Left forelimb (tissue), 1 donor: Measurements from ENCODE around the gene MEF2A.

Experiments used
- DNase-seq: peaks from one replicate; pipeline ENCODE4 v3.0.0-alpha.2; 2018; ENCODE audit warnings: low spot score

Gene MEF2A

GRCh38 chr15:99704444-99704838, 138.7 kb downstream of the MEF2A start:
- DNase-seq, result no peak

GRCh38 chr15:99706557-99707303, 140.9 kb downstream of the MEF2A start:
- DNase-seq, result no peak

- no peak for DNase-seq
These were observed 141.9 kb downstream of the MEF2A start for GRCh38 chr15:99707473-99708270.

GRCh38 chr15:99708563-99708962, 142.8 kb downstream of the MEF2A start:
- no peak for DNase-seq

- DNase-seq, result no peak
These were observed 143.6 kb downstream of the MEF2A start for GRCh38 chr15:99709243-99709986.

GRCh38 chr15:99711625-99712024, 145.8 kb downstream of the MEF2A start:
- no peak for DNase-seq

GRCh38 chr15:99712415-99712814, 146.6 kb downstream of the MEF2A start:
- DNase-seq, result no peak

GRCh38 chr15:99716540-99717095, 150.8 kb downstream of the MEF2A start:
- DNase-seq, result no peak

GRCh38 chr15:99717161-99718009, 151.6 kb downstream of the MEF2A start:
- DNase-seq, result no peak

- no peak for DNase-seq
These were observed 152.6 kb downstream of the MEF2A start for GRCh38 chr15:99718421-99718820.

GRCh38 chr15:99719096-99719541, 153.3 kb downstream of the MEF2A start:
- no peak for DNase-seq

GRCh38 chr15:99720533-99720932, 154.7 kb downstream of the MEF2A start:
- no peak for DNase-seq

- DNase-seq, result no peak
These were observed 155.5 kb downstream of the MEF2A start for GRCh38 chr15:99721104-99721778.

GRCh38 chr15:99721896-99722295, 156.1 kb downstream of the MEF2A start:
- DNase-seq, result peak; percentile 49

GRCh38 chr15:99722406-99722805, 156.6 kb downstream of the MEF2A start:
- DNase-seq, result no peak

- peak; percentile 40 for DNase-seq
These were observed 160.5 kb downstream of the MEF2A start for GRCh38 chr15:99726333-99726732.

- no peak for DNase-seq
These were observed 161.5 kb downstream of the MEF2A start for GRCh38 chr15:99727330-99727729.

- peak; percentile 40 for DNase-seq
These were observed 161.9 kb downstream of the MEF2A start for GRCh38 chr15:99727733-99728132.

GRCh38 chr15:99728916-99729315, 163.1 kb downstream of the MEF2A start:
- no peak for DNase-seq

GRCh38 chr15:99729327-99729726, 163.5 kb downstream of the MEF2A start:
- DNase-seq, result no peak

GRCh38 chr15:99729920-99730319, 164.1 kb downstream of the MEF2A start:
- no peak for DNase-seq
